ENCODE measurements around the gene KCNF1.

Gene KCNF1

DNA sequence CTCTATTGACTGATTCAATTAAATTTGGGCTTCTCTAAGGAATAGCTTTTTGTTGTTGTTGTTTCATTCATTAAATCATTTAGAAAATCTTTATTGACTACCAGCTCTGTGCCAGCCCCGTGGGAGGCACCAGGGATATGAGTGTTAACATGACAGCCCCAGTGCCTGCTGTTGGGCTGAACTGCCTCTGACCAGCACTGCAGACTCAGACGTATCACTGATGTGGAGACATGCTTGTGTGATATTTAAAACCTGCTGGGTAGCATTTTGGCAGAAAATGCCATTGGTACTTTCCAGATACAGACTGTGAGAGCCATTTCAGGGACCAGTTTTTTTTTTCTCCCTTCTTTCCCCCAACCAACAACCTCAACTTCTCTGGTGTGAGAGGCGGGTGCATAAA lies 38.6 kb upstream of the KCNF1 start:
- WGBS, result 91% methylated on average over 3 of the region's 3 CpGs
- Histone ChIP-seq H3K9me3 (ENCODE audit: insufficient read depth, low read depth, low read length) (peaks cover 4% of the 10 kb centered on the region; the same call in 1 of the 2 replicates), H3K27ac (ENCODE audit: low read depth, low read length) (no peak overlapping the region), H3K9ac (ENCODE audit: low read depth, low read length) (no peak overlapping the region), H3K27me3 (ENCODE audit: insufficient read depth, low read length) (no peaks in the 10 kb centered on the region), H3K4me3 (ENCODE audit: low read length) (no peak overlapping the region), H3K36me3 (ENCODE audit: insufficient read depth, low read length) (no peaks in the 10 kb centered on the region), H3K4me1 (ENCODE audit: insufficient read depth, low read length) (no peaks in the 10 kb centered on the region)

- Histone ChIP-seq H3K9me3 (ENCODE audit: insufficient read depth, low read depth, low read length) (peaks cover 4% of the 10 kb centered on the region; the same call in 1 of the 2 replicates), H3K36me3 (ENCODE audit: insufficient read depth, low read length) (no peaks in the 10 kb centered on the region), H3K4me1 (ENCODE audit: insufficient read depth, low read length) (no peaks in the 10 kb centered on the region), H3K27ac (ENCODE audit: low read depth, low read length) (no peak overlapping the region), H3K27me3 (ENCODE audit: insufficient read depth, low read length) (no peaks in the 10 kb centered on the region), H3K4me3 (ENCODE audit: low read length) (no peak overlapping the region), H3K9ac (ENCODE audit: low read depth, low read length) (no peak overlapping the region)
- 78% methylated on average over 9 of the region's 9 CpGs for WGBS
Observed at GRCh38 chr2:10873790-10874437, 37.8 kb upstream of the KCNF1 start.

DNA sequence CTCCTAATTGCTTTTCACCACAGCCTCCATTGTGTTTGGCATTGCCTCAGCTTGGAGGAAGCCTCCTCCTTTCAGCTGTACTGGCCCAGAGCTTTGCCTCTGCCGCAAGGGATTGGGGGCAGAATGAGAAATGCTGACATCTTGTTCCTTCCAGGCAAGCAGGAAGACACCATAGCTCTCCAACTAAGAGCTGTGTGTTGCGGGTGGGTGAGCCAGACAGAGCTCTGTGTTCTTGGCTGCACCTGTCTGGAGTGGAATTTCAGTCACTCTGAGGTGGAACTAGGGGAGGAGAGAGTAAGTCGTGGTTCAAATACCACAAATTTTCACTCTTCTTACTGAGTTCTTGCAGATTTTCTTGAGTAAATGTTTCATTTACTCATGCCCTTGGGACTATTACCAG lies 36.6 kb upstream of the KCNF1 start:
- Histone ChIP-seq H3K27ac (ENCODE audit: low read depth, low read length) (no peak overlapping the region), H3K9me3 (ENCODE audit: insufficient read depth, low read depth, low read length) (peaks cover 4% of the 10 kb centered on the region; the same call in 1 of the 2 replicates), H3K27me3 (ENCODE audit: insufficient read depth, low read length) (no peaks in the 10 kb centered on the region), H3K4me1 (ENCODE audit: insufficient read depth, low read length) (no peaks in the 10 kb centered on the region), H3K9ac (ENCODE audit: low read depth, low read length) (no peak overlapping the region), H3K36me3 (ENCODE audit: insufficient read depth, low read length) (no peaks in the 10 kb centered on the region), H3K4me3 (ENCODE audit: low read length) (no peak overlapping the region)
- WGBS, result 84% methylated on average over 2 of the region's 3 CpGs

- Histone ChIP-seq H3K4me1 (ENCODE audit: insufficient read depth, low read length) (no peaks in the 10 kb centered on the region), H3K27me3 (ENCODE audit: insufficient read depth, low read length) (no peaks in the 10 kb centered on the region), H3K36me3 (ENCODE audit: insufficient read depth, low read length) (no peaks in the 10 kb centered on the region), H3K27ac (ENCODE audit: low read depth, low read length) (no peak overlapping the region), H3K9ac (ENCODE audit: low read depth, low read length) (no peak overlapping the region), H3K9me3 (ENCODE audit: insufficient read depth, low read depth, low read length) (peaks cover 4% of the 10 kb centered on the region; the same call in 1 of the 2 replicates), H3K4me3 (ENCODE audit: low read length) (no peak overlapping the region)
- 92% methylated on average over 2 of the region's 3 CpGs for WGBS
Observed at GRCh38 chr2:10876394-10876793, 35.3 kb upstream of the KCNF1 start.

DNA sequence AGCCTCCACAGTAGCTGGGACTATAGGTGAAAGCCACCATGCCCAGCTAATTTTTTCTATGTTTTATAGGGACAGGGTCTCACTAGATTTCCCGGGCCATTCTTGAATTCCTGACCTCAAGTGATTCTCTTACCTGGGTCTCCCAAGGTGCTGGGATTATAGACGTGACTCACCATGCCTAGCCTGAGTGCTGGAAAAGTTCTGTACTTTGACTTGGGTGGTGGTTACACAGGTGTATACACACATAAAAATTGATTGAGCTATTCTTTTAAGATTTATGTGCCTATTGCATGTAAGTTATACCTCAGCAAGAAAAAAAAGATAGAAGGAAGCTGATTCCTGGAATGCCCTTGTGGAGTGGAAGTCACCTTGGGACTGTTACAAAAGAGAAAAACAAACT lies 34.8 kb upstream of the KCNF1 start:
- no peak overlapping the region for H3K27ac ChIP-seq (ENCODE audit: low read depth, low read length)
- no peak overlapping the region for H3K9ac ChIP-seq (ENCODE audit: low read depth, low read length)
- H3K4me3 ChIP-seq (ENCODE audit: low read length), result no peak overlapping the region
- WGBS, result 87% methylated on average over 2 of the region's 2 CpGs
- no peaks in the 10 kb centered on the region for H3K27me3 ChIP-seq (ENCODE audit: insufficient read depth, low read length)
- H3K9me3 ChIP-seq (ENCODE audit: insufficient read depth, low read depth, low read length), result peaks cover 2% of the 10 kb centered on the region; the same call in 1 of the 2 replicates
- no peaks in the 10 kb centered on the region for H3K36me3 ChIP-seq (ENCODE audit: insufficient read depth, low read length)
- no peaks in the 10 kb centered on the region for H3K4me1 ChIP-seq (ENCODE audit: insufficient read depth, low read length)

DNA sequence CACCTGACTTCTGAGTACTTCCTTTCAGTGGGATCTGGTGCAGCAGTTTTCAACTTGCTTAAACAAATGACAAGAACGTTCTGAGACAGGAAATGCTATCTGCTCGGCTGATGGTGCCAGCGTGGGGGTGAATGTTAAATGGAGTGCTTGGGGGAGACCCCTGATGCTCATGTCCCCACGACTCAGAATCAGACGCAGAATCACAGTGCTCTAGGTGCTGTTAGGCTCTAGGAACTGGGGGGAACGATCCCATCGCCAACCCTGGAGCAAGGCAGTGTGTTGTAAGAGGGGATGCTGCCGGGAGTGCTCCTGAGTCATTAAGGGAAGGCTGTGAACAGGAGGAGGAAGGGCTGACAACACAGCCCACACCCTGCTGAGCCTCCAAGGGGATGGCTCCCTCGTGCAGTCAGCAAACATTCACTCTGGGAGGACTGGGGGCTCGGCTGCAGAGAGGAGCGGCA lies 34.1 kb upstream of the KCNF1 start:
- WGBS, result 55% methylated on average over 11 of the region's 11 CpGs
- H3K4me1 ChIP-seq (ENCODE audit: insufficient read depth, low read length), result no peaks in the 10 kb centered on the region
- H3K36me3 ChIP-seq (ENCODE audit: insufficient read depth, low read length), result no peaks in the 10 kb centered on the region
- no peak overlapping the region for H3K9ac ChIP-seq (ENCODE audit: low read depth, low read length)
- H3K4me3 ChIP-seq (ENCODE audit: low read length), result no peak overlapping the region
- no peaks in the 10 kb centered on the region for H3K27me3 ChIP-seq (ENCODE audit: insufficient read depth, low read length)
- no peaks in the 10 kb centered on the region for H3K9me3 ChIP-seq (ENCODE audit: insufficient read depth, low read depth, low read length)
- H3K27ac ChIP-seq (ENCODE audit: low read depth, low read length), result no peak overlapping the region

- 88% methylated on average over 12 of the region's 12 CpGs for WGBS
- Histone ChIP-seq H3K4me1 (ENCODE audit: insufficient read depth, low read length) (peaks cover 3% of the 10 kb centered on the region; the same call in 1 of the 2 replicates), H3K9me3 (ENCODE audit: insufficient read depth, low read depth, low read length) (no peaks in the 10 kb centered on the region), H3K36me3 (ENCODE audit: insufficient read depth, low read length) (no peaks in the 10 kb centered on the region), H3K9ac (ENCODE audit: low read depth, low read length) (no peak overlapping the region), H3K27ac (ENCODE audit: low read depth, low read length) (no peak overlapping the region), H3K4me3 (ENCODE audit: low read length) (no peak overlapping the region), H3K27me3 (ENCODE audit: insufficient read depth, low read length) (no peaks in the 10 kb centered on the region)
Observed at GRCh38 chr2:10878268-10878915, 33.3 kb upstream of the KCNF1 start.

GRCh38 chr2:10879159-10879558 lies 32.6 kb upstream of the KCNF1 start:
- H3K4me3 ChIP-seq (ENCODE audit: low read length), result no peak overlapping the region
- H3K4me1 ChIP-seq (ENCODE audit: insufficient read depth, low read length), result peaks cover 10% of the 10 kb centered on the region
- no peak overlapping the region for H3K27ac ChIP-seq (ENCODE audit: low read depth, low read length)
- 73% methylated on average over 9 of the region's 9 CpGs for WGBS
- H3K9me3 ChIP-seq (ENCODE audit: insufficient read depth, low read depth, low read length), result no peaks in the 10 kb centered on the region
- H3K36me3 ChIP-seq (ENCODE audit: insufficient read depth, low read length), result no peaks in the 10 kb centered on the region
- no peaks in the 10 kb centered on the region for H3K27me3 ChIP-seq (ENCODE audit: insufficient read depth, low read length)
- no peak overlapping the region for H3K9ac ChIP-seq (ENCODE audit: low read depth, low read length)

DNA sequence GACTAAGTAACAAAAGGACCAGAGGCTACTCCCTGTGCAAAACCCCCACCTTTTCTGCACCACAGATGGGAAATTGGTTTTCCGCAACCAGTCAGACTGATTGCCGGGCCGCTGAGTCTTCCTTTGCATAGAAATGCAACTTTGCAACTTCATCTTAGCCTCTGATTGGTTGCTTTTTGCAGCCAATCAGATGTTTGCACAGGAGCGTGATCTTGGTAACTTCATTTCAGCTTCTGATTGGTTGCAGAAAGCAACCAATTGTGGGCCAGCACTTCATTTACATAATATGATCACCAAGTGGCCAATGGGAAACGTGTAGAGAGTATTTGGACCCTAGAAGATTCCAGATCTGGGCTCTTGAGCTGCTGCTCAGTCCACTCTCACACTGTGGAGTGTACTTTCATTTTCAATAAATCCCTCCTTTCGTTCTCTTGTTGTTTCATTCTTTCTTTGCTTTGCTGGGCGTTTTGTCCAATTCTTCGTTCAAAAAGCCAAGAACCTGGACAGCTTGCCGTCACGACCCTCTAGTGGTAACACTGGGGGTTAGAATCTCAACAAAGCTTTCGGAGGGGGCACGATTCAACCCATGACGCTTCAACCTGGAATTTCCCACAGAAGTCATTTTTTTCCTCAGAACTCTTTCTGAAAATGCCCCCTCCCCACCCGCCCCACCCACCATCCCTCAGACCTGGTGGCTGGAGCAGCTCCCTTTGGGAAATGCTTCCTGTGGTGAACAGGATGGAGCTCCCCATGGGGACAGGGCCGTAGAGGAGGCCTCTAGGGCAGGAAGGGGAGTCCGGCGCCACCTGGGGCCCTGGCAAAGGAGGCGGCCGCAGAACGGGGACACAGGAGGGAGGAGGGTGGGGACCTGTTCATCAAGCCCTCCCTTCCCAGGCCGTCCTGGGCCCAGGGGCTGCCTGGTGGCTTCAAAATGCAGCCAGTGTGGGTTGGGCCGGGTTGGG lies 31.8 kb upstream of the KCNF1 start:
- no peaks in the 10 kb centered on the region for H3K36me3 ChIP-seq (ENCODE audit: insufficient read depth, low read length)
- H3K27ac ChIP-seq (ENCODE audit: low read depth, low read length), result no peak overlapping the region
- no peak overlapping the region for H3K4me3 ChIP-seq (ENCODE audit: low read length)
- H3K4me1 ChIP-seq (ENCODE audit: insufficient read depth, low read length), result peaks cover 18% of the 10 kb centered on the region
- H3K9ac ChIP-seq (ENCODE audit: low read depth, low read length), result no peak overlapping the region
- no peaks in the 10 kb centered on the region for H3K27me3 ChIP-seq (ENCODE audit: insufficient read depth, low read length)
- H3K9me3 ChIP-seq (ENCODE audit: insufficient read depth, low read depth, low read length), result no peaks in the 10 kb centered on the region
- 76% methylated on average over 20 of the region's 22 CpGs for WGBS

- 95% methylated on average over 18 of the region's 20 CpGs for WGBS
- Histone ChIP-seq H3K9ac (ENCODE audit: low read depth, low read length) (no peak overlapping the region), H3K4me1 (ENCODE audit: insufficient read depth, low read length) (peaks cover 26% of the 10 kb centered on the region), H3K27me3 (ENCODE audit: insufficient read depth, low read length) (no peaks in the 10 kb centered on the region), H3K36me3 (ENCODE audit: insufficient read depth, low read length) (no peaks in the 10 kb centered on the region), H3K4me3 (ENCODE audit: low read length) (no peak overlapping the region), H3K9me3 (ENCODE audit: insufficient read depth, low read depth, low read length) (no peaks in the 10 kb centered on the region), H3K27ac (ENCODE audit: low read depth, low read length) (no peak overlapping the region)
Observed at GRCh38 chr2:10880586-10881321, 31.0 kb upstream of the KCNF1 start.
